ENCODE measurements around the gene CACNA2D1.
A peak's percentile ranks its signal among the peaks of the same experiment; 100 is the strongest.

Gene CACNA2D1

DNA sequence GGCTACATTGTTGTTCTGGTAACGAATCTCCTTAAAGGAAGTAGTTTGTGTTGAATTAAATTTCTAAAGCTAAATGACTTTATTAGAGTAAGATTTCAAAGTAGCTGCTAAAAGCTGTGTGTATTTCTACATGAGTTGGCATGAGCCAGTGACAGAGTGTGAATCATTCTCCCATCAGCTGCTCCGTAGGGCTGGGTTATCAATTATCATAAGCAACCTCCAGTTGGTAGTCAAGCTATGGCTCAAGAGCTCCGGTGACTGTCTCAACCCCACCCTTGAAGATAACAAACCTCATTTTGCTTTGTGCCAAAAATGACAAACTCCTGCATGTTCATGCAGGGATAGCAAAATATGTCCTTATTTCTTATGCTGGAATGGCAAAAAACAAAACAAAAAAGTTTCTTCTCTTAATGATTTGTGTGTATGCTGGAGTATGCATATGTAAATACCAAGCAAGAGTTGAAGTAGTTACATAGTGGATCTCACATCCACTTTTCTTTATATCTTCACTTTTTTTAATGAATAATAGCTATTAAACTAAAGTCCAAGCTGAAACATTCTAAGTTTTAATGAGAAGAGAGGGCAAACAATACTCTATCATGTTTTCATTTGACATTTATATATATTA, 249.4 kb downstream of the CACNA2D1 start:
- DNase-seq (ENCODE audit: low read depth), result peak; percentile 52
- H3K4me3 ChIP-seq (ENCODE audit: low read depth, low read length), result no peak overlapping the region
- TF ChIP-seq, protein P1, sequence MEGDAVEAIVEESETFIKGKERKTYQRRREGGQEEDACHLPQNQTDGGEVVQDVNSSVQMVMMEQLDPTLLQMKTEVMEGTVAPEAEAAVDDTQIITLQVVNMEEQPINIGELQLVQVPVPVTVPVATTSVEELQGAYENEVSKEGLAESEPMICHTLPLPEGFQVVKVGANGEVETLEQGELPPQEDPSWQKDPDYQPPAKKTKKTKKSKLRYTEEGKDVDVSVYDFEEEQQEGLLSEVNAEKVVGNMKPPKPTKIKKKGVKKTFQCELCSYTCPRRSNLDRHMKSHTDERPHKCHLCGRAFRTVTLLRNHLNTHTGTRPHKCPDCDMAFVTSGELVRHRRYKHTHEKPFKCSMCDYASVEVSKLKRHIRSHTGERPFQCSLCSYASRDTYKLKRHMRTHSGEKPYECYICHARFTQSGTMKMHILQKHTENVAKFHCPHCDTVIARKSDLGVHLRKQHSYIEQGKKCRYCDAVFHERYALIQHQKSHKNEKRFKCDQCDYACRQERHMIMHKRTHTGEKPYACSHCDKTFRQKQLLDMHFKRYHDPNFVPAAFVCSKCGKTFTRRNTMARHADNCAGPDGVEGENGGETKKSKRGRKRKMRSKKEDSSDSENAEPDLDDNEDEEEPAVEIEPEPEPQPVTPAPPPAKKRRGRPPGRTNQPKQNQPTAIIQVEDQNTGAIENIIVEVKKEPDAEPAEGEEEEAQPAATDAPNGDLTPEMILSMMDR (conservative IDR thresholded peaks at IDR 0.05; ENCODE audit: low read depth, low read length), result no peak

DNA sequence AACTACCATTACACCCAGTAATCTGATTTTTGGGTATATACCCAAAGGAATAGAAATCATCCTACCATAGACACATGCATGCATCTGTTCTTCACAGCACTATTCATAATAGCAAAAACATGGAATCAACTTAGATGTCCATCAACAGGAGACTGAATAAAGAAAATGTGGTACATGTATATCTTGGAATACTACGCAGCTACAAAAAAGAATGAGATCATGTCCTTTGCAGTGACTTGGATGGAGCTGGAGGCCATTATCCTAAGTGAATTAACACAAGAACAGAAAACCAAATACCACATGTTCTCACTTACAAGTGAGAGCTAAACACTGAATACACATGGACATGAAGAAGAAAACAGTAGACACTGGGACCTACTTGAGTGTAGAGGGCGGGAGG, 254.9 kb downstream of the CACNA2D1 start:
- H3K4me3 ChIP-seq (ENCODE audit: low read depth, low read length), result no peak overlapping the region
- TF ChIP-seq, protein P1 (conservative IDR thresholded peaks at IDR 0.05; ENCODE audit: low read depth, low read length), result no peak
- no peak for DNase-seq (ENCODE audit: low read depth)

DNA sequence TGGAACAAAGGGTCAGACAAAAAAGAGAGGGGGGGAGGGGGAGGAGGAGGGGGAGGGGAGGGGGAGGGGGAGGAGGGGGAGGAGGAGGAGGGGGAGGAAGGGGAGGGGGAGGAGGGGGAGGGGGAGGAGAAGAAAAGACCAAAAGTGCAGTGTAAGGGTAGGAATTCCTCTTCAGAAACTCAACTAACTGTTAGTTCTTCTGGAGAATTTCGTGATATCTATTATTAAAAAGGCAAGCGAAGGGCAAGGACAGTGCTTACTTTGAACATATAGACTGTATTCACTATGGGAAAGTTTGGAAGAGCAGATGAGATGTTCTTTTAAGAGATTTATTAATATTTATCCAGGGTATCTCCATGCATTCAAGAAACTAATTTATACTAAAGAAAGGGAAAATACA, 258.1 kb downstream of the CACNA2D1 start:
- TF ChIP-seq, protein P1 (conservative IDR thresholded peaks at IDR 0.05; ENCODE audit: low read depth, low read length), result no peak
- peak; percentile 13 for DNase-seq (ENCODE audit: low read depth)
- H3K4me3 ChIP-seq (ENCODE audit: low read depth, low read length), result no peak overlapping the region

DNA sequence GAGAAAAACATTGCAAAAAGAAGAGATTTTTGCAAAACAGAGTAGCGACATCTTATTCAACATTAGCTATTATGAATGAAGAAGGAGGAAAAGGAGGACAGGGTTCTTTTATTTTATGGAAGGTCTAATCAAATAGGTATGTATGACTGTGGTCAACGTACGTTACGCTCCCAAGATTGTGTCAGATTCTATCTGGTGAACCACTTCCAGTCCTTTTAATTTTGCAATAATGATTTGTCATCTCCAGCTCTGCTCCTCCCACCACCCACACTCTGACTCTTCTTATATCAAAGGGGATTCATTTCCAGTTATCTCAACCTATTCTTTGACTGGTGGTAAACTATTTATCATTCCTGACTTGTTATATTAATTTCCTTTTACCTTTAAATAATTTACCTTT, 259.9 kb downstream of the CACNA2D1 start:
- peak; percentile 78 for DNase-seq (ENCODE audit: low read depth)
- no peak overlapping the region for H3K4me3 ChIP-seq (ENCODE audit: low read depth, low read length)
- TF ChIP-seq, protein P1 (conservative IDR thresholded peaks at IDR 0.05; ENCODE audit: low read depth, low read length), result no peak

DNA sequence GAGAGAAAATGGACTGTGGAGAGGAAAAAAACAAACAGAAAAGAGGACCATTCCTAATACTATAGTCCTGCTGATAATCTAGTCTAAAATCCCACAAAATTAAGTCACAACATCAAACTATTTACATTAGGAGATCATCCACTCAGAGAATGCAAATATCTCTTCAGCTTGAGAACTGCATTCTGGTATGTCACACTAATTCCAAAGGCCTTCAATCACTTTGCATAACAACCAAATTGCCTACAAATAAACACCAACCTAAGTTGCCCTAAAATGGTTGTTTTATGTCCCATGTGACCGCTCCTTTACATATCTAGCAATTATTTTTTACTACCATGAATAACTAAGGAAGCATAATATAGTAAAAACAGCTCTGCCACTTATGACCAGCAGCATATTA, 264.3 kb downstream of the CACNA2D1 start:
- TF ChIP-seq, protein P1 (conservative IDR thresholded peaks at IDR 0.05; ENCODE audit: low read depth, low read length), result no peak
- H3K4me3 ChIP-seq (ENCODE audit: low read depth, low read length), result no peak overlapping the region
- peak; percentile 30 for DNase-seq (ENCODE audit: low read depth)

DNA sequence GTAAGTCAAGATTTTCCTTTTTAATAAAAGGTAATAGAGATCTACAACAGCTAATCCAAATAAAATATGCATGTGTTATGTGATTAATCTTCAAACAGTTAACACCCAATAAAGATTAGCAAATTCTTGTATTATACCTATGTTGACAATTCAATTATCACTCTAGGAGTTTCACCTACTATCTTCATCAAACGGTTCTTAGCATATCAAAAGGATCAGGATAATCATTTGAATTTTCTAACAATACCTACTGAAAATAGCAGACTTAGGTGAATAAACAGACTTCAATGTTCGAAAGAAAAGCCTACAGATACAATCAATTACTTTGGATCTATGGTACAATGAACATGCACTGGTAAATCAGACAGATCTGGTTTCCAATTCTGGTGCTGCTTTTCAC, 268.3 kb downstream of the CACNA2D1 start:
- TF ChIP-seq, protein P1 (conservative IDR thresholded peaks at IDR 0.05; ENCODE audit: low read depth, low read length), result no peak
- no peak for DNase-seq (ENCODE audit: low read depth)
- no peak overlapping the region for H3K4me3 ChIP-seq (ENCODE audit: low read depth, low read length)

DNA sequence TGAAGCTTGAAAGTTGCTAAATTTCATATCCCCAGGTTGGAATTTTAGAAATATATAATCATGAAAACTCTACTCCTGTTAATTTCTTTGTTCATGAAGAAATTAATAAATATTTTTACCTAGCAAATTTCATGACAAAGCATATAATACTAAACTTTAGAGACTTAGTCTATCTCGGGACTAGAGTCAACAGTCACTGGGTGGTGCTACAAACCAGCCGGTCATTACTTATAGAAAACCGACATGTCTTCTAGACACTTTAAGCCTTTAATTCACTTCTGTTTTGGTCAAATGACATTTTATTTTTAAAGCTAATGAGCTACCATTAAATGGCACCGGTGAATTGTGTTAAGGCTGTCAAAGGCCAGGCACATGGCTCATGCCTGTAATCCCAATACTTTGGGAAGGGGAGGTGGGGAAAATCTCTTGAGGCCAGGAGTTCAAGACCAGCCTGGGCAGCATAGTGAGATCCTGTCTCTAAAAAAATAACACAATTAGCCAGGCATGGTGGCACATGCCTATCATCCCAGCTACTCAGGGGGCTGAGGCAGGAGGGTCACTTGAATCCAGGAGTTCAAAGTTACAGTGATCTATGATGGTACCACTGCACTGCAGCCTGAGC, 270.1 kb downstream of the CACNA2D1 start:
- TF ChIP-seq, protein P1 (conservative IDR thresholded peaks at IDR 0.05; ENCODE audit: low read depth, low read length), result no peak
- no peak for DNase-seq (ENCODE audit: low read depth)
- no peak overlapping the region for H3K4me3 ChIP-seq (ENCODE audit: low read depth, low read length)
